Stimulated activated naive CD8-positive, alpha-beta T cell treated with anti-CD3 and anti-CD28 coated beads, Interleukin-15, Interleukin-2, amounts not matched to agents 100 U/mL and 50 U/mL, for 24 hours (primary cell): Measurements from ENCODE around the gene LRRC15.

Experiments used
- ATAC-seq: fragments of 150-1000 bp; cut with Tn5 transposase; one replicate; pipeline ENCODE4 v1.10.0; 2021
- DNase-seq: peaks from one replicate; pipeline ENCODE4 v3.0.0; 2021

LRRC15 gene

DNA sequence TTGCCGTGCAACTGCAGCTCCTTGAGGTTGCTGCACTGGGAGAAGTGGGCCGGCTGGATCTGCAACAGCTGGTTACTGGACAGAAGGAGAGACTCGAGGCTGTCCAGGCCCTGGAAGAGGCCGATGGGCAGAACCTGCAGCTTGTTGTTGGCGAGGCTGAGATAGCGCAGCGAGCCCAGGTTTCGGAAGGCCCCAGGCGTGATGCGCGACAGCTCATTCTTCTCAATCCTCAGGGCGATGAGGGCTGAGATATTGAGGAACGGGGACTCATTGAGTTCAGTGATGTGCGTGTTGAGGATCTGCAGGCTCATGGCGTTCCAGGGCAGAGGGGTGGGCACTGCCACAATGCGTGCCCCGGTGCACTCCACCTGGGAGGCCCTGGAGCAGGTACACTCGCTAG, 9.0 kb downstream of the LRRC15 start:
- no peak for ATAC-seq
- DNase-seq = no peak

DNA sequence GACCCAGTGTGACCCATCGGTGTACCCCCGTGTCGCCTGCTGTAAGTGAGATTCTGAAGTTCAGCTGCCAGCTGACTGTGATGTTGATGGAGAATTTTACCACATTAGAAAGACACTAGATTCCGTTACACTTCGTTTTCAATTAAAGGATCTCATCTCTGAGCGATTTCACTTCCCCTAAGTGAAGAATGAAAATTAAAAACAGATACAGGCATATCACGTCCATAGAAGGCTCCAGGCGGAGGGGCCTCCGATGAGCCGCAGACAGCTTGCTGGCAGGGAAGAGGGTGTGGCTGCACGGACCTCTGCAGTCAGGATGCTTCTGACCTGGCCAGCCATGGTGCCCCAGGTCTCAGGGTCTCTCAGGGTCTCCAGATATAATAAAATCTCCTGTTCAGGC, 11.9 kb downstream of the LRRC15 start:
- no peak for ATAC-seq
- DNase-seq = no peak

DNA sequence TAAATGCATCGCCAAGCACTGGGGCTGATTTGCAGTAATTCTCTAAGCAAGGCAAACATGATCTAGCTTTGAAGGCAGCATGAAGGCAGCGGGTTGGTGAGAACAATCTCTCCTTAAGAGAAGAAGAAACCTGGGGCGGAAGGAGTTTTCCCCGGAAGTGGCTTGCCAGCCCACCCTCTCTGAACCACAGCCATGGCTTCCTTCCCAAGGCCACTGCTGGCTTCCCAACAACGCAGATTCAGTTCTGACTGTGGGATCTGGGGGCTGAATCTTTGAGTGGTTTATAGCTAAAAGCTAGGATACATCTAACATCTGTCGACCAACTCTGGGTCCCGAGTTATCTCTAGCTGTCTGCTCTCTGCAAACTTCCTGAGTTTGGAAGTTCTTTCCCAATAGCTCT, 14.2 kb downstream of the LRRC15 start:
- DNase-seq (no peak), ATAC-seq (no peak)

DNA sequence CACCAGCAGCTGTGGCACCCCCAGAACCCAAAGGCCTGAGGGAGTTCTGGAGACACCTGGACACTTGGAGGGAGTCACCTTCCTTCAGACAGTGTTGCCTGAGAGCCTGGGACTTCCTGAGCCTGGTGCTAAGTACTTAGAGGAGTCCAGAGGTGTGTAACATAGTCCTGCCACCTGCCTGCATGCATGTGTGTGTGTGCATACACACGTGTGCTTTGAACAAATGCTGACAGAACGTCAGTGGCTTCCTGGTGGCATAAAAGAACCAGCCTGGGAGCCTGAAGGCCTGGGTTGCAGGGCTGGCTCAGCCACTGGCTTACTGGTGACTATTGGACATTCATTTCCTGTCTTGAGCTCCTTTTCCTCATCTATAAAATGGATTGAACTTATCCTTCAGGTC, 15.2 kb downstream of the LRRC15 start:
- DNase-seq (no peak), ATAC-seq (no peak)

DNA sequence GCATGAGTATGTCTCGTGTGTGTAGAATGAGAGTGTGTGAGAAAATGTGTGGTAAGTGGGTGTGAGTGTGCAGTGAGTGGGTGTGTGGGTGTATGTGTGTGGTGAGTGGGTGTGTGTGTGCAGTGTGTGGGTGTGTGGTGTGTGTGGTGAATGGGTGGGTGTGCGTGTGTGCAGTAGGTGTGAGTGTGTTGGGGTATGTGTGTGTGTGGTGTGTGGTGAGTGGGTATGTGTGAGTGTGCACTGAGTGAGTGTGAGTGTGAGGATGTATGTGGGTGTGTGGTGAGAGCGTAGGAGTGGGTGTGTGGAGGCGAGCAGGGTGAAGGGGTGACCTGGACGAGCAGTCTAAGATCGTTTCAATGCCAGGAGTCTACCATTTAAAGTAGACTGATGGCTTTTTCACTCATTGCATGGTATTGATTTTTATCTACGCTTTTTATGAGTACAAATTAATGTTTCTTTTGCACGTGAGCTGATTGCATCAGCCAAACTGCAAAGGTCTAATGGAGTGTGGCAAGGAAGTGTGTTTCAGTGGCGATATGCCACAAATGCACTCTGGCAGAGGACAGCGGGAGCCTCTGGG, 16.8 kb downstream of the LRRC15 start:
- no peak for ATAC-seq
- DNase-seq = no peak

DNA sequence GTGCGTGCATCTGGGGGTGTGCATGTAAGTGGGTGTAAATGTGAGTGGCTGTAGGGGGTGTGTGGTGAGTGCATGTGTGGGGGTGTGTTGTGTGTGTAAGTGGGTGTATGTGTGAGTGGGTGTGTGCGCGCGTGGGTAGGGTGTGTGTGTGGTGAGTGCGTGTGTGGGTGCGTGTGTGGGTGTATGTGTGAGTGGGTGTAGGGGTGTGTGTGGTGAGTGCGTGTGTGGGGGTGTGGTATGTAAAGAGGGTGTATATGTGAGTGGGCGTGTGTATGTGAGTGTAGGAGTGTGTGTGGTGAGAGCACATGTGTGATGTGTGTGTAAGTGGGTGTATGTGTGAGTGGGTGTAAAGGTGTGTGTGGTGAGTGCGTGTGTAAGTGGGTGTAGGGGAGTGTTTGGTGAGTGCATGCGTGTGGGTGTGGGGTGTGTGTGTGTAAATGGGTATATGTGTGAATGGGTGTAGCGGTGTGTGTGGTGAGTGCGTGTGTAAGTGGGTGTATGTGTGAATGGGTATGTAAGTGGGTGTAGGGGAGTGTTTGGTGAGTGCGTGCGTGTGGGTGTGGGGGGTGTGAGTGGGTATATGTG, 17.5 kb downstream of the LRRC15 start:
- ATAC-seq = no peak
- DNase-seq = no peak

DNA sequence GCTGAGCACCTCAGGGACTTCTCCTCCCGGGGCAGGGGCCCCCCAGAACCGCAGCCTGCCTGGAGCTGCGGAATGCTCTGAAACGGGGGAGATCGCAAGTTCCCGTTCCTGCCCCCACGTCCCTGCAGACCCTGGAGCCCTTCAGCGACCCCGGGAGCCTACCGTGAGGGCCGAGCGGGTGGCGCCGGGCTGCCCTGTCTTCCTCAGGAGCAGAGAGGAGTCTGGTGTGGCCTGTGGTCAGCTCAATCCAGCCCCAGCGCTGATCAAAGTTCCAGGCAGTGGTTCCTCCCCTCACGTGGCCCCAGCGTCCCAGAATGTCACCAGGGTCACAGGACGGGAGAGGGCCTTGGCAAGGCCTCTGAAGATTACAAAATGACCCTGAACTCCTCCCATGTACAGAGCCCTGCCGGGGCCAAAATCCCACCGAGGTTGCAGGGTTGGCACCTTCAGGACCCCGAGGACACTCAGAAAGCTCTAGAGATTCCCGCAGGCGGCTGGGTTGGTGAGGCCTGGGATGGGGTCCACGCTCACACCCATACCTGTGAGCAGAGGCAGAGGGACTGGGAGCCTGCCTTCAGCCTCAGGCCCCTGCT, 18.4 kb downstream of the LRRC15 start, which contains the start of gene CPN2:
Gene CPN2 (minus strand): TSS at position 249 of the 593 bp plus-strand sequence. CDS start 8,626 bp downstream, outside the sequence.
- DNase-seq (no peak), ATAC-seq (no peak)

DNA sequence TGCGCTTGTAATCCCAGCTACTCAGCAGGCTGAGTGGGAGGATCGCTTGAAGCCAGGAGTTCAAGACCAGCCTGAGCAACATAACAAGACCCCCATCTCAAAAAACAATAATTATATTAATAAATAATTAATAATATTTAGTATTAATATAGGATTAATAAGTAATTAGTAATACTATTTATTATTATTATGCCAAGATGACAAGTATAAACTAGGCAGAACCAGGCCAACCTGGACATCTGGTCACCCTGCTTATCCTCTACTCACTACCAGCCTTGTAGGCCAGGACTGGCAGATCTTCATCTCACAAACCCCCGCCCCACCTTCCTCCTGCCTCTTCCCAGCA, 18.8 kb downstream of the LRRC15 start:
- ATAC-seq (no peak), DNase-seq (no peak)

DNA sequence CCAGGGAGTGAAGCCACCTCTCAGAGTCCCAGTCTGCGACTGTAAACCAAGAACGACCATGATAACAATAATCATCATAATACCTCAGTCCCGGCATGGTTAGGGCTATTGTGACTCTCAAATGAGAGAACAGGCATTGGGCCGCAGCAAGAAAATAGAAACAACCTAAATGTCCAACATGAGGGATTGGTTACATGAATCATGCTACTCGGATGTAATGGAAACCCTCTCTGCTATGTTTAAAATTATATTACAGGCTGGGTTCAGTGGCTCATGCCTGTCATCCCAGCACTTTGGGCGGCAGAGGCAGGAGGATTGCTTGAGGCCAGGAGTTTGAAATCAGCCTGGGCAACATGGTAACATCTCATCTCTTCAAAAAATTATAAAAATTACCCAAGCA, 21.2 kb downstream of the LRRC15 start:
- ATAC-seq (no peak), DNase-seq (no peak)

DNA sequence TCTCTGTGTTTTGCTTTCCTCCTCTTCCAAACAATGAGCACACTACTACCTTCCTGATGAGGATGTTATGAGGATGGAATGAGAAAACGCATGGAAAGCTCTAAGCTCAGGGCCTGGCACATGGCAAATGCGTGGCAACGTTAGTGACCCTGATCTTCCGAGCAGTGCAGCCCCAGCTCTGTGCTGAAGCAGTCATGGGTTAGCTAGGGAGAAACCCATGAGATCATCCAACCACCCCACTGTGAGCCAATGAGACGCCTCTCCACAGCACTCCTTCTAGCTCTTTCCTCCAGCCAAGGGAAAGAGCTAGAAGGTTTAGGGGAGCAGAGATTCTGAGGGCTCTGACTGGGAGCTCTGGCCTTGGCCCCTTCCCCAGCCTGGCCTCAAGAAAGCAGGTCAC, 22.9 kb downstream of the LRRC15 start:
- DNase-seq (no peak), ATAC-seq (peak; percentile 41)

DNA sequence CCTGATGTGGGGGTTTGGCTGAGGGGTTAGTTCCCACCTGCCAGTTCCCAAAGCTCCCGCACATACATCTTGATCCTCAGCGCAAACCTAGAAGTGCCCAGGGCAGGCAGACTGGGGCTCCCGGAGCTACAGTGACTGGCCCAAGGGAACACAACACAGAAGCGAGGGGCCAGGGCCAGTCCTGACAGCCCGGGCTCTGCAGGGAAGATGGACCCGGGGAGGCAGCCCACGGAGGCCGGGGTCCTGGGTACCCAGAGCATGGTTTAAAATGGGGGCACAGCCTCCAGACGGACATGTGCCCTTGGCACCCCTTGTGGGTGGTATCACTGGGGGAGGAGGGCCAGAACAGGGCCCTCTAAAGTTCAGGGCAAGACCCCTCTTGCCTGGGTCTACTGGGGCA, 23.5 kb downstream of the LRRC15 start:
- ATAC-seq (peak; percentile 16), DNase-seq (no peak)

DNA sequence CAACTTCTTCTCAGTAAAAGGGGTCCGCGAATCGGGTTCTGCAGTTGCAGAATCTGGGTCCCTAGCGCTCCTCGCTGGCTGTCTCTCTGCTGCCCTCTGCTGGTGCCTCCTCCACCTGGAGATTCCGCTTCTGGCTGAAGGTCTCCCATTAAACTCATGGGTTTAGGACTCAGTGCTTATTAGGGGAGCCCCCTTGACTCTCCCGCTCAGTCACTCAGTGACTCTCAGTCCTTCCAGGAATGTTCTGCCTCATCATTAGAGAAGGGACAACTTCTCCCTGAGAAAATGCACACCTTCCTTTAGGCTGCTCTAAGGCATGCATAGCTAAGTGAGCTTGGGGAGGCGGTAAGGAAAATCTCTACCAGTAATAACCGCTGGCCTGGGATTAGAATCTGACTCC, 25.5 kb downstream of the LRRC15 start:
- peak; percentile 56 for ATAC-seq
- DNase-seq = peak; percentile 83

DNA sequence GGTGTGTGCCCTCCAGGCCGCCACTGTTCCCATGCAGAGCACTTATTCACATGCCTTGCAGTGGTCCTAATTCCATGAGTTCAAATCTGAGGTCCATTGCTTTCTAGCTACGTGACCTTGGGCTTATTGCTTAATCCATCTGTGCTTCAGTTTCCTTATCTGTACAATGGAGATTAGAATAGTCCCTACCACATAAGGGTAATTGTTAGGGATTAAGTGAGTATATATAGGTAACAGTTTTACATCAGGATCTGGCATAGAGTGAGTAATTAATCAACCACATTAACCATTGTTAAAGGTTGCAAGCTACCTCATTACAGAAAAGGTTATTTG, 26.0 kb downstream of the LRRC15 start:
- DNase-seq = no peak
- no peak for ATAC-seq

DNA sequence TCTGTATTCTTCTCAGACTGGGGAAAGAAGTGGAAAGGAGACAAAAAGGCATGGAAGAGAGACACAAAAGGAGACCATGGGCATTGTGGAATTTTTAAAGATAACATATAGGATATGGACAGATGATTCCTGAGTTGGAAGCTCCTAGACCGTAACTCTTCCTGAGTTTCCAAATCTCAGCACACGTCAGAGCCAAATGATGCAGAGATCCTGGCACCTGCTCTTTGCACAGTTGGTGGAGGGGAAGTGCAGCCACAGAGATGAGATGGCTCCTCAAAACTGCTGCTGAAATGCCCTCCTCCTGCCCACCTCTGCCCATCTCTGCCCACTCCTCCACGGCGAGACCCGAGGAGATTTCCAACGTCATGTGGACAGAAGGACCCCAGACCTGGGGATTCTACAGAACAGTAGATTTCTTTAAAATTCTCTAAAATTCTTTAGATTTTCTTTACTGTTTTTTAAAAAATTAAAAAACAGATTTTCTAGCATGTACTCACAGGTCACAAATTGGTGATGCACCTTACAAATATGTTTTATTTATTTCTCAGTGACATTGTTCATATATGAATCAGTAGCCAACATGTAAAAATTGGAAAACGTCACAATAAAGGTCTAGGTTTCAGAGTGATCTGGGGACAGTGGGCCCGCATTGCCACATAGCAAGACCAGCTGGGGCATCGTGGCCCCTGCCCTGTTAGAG, 26.5 kb downstream of the LRRC15 start:
- ATAC-seq (no peak), DNase-seq (no peak)

DNA sequence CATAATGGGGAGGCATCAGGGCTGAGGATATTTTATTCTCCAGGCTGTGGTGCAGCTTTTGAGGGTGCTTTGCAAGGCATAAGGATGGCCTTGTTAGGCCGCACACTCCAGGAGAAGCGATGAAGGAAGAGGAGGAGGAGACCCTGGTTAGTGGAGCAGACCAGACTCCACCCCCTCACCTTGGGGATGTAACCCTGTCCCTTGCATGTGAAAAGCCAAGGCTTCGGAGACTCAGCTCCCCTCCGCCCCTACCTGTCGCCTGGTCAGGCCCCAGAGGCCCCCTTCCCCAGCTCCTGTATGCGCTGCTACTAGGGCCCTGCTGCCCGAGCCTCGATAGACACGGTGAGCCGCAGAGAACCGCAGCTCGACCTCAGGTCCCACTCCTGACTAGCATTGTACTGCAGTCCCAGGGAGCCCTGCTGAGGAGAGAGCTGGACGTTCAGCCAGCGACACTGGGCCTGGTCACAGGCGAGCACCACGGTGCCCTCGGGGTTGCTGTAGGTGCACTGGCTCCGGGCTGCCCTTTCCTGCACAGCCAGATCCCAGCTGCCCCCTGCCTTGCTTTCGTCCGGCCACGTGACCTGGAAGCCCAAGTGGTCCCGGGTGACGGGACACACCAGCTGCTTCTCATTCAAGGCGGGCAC, 28.7 kb downstream of the LRRC15 start:
- no peak for DNase-seq
- ATAC-seq = no peak

DNA sequence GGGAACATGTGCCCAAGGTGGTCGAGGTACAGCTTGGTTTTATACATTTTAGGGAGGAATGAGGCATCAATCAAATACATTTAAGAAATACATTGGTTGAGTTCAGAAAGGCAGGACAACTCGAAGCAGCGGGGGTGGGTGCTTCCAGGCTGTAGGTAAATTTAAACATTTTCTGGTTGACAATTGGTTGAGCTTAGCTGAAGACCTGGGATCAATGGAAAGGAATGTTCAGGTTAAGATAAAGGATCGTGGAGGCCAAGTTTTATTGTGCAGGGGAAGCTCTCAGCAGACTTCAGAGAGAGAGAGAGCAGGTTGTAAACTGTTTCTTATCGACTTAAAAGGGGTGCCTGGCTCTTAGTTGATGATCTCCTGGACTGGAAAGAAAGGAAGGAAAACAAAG, 29.7 kb downstream of the LRRC15 start:
- ATAC-seq = no peak

DNA sequence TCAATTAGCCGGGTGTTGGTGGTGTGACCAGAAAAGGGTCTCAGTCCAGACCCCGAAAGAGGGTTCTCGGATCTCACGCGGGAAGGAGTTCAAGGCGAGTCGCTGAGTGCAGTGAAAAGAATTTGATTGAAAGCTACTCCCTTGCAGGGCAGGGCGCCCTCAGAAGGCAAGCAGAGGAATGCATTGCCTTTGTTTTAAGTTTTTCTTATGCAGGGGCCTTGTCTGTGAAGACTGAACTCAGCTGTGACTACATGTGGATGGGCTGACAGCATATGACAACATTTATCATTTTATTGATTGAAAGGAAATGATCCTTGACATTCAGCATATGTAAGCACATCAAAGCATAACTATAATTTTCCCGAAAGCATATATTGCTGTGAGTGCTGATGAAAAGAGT, 30.2 kb downstream of the LRRC15 start:
- no peak for DNase-seq
- no peak for ATAC-seq

More for the DNA sequence above, 29.7 kb downstream of the LRRC15 start:
- DNase-seq = no peak

DNA sequence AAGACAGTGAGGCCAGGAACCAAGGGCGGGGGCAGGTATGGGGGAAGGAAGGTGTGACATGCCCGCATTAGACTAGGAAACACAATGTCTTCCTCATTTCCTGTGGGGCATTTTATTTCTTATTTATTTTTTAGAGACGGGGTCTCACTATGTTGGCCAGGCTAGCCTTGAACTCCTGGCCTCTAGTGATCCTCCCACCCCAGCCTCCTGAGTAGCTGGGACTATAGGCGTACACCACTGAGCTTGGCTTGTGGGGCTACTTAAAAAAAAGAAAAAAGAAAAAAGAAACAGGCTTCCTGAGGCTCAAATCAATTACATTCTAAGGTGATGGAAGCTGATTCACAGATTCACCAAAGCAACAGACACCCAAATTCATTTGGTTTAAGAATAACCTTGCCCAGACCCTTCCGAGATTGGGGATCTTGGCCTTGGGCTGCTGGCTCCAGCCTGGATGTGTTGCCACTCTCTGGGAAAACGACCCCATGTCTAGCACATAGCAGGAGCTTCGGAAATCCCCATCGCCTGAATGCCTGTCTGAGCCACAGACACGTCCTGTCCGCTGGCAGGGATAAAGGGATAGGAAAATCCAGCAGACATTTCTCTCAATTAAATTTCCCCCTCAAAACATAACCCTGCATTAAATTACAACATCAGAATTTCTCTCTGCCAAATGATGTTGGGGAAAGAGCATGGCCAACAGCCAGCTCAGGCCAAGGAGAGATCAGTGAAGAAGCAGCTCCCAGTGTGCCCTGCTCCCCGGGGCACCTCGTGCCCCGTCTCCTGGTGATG, 31.4 kb downstream of the LRRC15 start:
- ATAC-seq (no peak), DNase-seq (no peak)

DNA sequence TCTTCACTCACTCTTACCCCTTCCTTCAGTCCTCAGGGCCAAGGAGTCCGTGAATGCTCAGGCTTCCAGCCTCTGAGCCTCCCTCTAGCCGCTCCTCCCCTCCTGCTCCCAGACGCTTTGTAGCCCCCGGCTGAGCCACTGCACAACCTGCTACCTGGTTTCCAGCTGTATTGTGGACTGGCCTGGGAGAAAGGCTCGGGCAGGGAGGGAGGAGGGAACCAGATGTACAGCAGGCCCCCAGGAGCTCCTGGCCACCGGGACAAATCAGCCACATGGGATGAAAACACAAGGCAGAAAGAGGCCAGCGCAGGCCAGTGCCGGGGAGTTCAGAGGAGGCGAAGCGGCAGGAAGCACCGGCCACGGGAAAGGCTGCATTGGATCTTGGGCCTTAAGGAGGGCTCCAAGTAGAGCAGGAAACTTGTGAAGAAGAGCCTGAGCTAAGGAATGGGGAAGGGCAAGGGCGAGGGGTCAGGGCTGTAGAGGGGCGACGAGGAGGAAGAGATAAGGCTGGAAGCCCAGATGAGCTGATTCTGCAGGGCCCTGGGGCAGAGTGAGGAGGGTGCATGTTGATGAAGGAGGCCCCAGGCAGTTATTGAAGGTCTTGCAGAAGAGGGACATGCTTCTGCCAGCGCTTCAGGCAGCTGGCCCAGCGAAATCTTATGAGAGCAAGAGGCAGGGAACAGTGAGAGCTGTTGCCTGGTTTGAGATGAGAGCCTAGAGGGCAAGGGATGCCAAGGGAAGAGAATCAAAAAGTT, 32.8 kb downstream of the LRRC15 start:
- no peak for ATAC-seq

DNA sequence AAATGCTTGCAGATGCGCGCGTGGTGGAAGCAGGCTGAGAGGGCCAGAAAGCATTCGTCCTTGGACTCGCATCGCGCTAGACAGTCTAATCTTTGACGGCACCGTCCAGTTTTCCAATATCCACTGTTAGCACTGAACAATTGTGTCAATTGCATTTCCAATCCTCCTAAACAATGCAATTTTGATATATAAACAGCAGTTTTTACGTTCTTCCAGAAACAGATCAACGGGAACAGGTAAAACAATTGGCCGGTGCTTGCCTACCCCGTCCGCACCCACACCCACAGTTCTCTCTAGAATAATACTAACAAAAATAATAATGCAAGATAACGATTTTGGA, 35.6 kb downstream of the LRRC15 start:
- ATAC-seq = no peak

More for the DNA sequence above, 32.8 kb downstream of the LRRC15 start:
- no peak for DNase-seq

DNA sequence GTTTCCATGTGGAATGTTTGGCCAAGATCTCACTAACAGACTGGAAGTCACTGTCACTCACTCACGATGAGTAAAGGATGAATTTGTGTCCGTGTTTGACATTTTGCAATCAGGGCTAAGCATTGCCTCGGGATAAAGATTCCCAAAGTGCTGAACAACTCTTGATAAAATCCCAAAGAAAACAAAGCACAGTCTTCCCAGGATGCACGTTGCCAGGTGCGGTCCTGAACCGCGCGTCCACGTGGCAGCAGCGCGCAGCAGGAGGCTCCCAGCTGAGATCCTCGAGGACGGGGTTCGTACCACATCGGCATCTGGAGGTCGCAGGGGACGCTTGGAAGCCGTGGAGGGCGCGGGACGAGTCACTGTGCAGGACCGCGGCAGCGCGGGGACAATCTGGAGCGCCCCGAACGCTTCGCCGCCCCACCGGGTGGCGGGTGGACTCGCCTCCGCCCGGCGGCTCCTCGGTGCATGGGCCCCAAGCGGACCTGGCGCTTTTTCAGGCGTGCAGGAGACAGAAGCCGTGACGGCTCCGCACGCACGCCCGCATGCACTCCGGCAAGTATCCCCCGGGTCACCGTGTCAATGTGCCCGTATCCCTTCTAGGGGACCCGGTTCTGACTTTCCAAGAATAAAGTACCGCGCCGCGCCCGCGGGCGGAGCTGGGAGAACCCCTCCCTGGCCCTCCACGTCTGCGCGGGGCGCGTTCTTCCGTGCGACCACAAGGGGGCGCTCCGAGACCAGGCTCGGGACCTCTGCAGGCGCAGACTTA, 36.1 kb downstream of the LRRC15 start:
- DNase-seq = peak; percentile 92
- ATAC-seq = peak; percentile 90

More for the DNA sequence above, 35.6 kb downstream of the LRRC15 start:
- DNase-seq = no peak
